Gastrocnemius medialis (tissue), 4 donors: Measurements from ENCODE around the gene AK1. TPM values are rescaled to one million over a fixed set of nuclear protein-coding genes. Genes with fewer than 3 reads are reported as not detected.
"Not testable (repeated sequence)": the region's sequence is repeated elsewhere in the genome, so short reads cannot be mapped to it uniquely, and the experiment has no call there.

Source experiments
- ATAC-seq, 2 donors: fragments of 150-250 bp; one replicate each; pipeline ENCODE4 v1.9.1; 2016
- DNase-seq, 2 donors: peaks; one replicate each; pipeline ENCODE4 v3.0.0-alpha.2; 2019
- H3K27ac ChIP-seq, 4 donors: fragments of 200-600 bp; sonication (generic); 1 replicate in 1 of 4; 2 replicates in 3 of 4; pipeline ENCODE4 v1.5.1; 2016 to 2018; ENCODE audit warnings: mild to moderate bottlenecking in 2 of 4, moderate library complexity in 1 of 4
- H3K27me3 ChIP-seq, 3 donors: fragments of 200-600 bp; sonication (generic) in 2 of 3; 1 replicate in 1 of 3; 2 replicates in 2 of 3; pipeline versions ENCODE4 v1.5.1 to v1.6.0; 2016 to 2019; ENCODE audit warnings: mild to moderate bottlenecking in 1 of 3, moderate library complexity in 1 of 3
- H3K36me3 ChIP-seq, 2 donors: fragments of 200-600 bp; sonication (generic) in 1 of 2; one replicate each; pipeline ENCODE4 v1.5.1; 2017 to 2018
- H3K4me1 ChIP-seq, 2 donors: fragments of 200-600 bp; sonication (generic) in 1 of 2; one replicate each; pipeline ENCODE4 v1.5.1; 2016 to 2017; ENCODE audit warnings: mild to moderate bottlenecking in 2 of 2
- H3K4me3 ChIP-seq, 4 donors: fragments of 200-600 bp; sonication (generic) in 3 of 4; 1 replicate in 1 of 4; 2 replicates in 3 of 4; pipeline ENCODE4 v1.5.1; 2016 to 2019; ENCODE audit warnings: mild to moderate bottlenecking in 2 of 4
- H3K9me3 ChIP-seq, 3 donors: fragments of 200-600 bp; sonication (generic) in 2 of 3; 1 replicate in 1 of 3; 2 replicates in 2 of 3; pipeline ENCODE4 v1.5.1; 2016 to 2019
- CTCF ChIP-seq, 5 experiments: fragments of 450-650 bp in 3 of 5; fragments of 200-600 bp in 2 of 5; sonication (generic) in 2 of 5; IDR thresholded peaks in 4 of 5; conservative IDR thresholded peaks in 1 of 5; 1 replicate in 4 of 5; 2 replicates in 1 of 5; pipeline ENCODE4 v1.5.1; 2016 to 2019; ENCODE audit warnings: antibody characterized with exemption in 5 of 5, mild to moderate bottlenecking in 3 of 5, moderate library complexity in 3 of 5
- POLR2A ChIP-seq, 2 donors: fragments of 450-650 bp; IDR thresholded peaks; one replicate each; pipeline ENCODE4 v1.6.1; 2017; ENCODE audit warnings: antibody characterized with exemption in 2 of 2, mild to moderate bottlenecking in 2 of 2, moderate library complexity in 2 of 2
- in situ Hi-C, 4 donors: fragments of 200-750 bp; cut with MboI; loops; one replicate each; pipeline versions ENCODE4 v1.15.0 to v1.8.0; 2017; ENCODE audit warnings: low sequenced_read_pairs in 4 of 4
- intact Hi-C: fragments of 100-400 bp; cut with DNase I; formaldehyde crosslinking; loops from one replicate; pipeline ENCODE4 v1.15.1; 2023; ENCODE audit warnings: low total_unique reads
- total RNA-seq, 4 donors: library from RNA; depleted of rRNA; stranded (reverse); fragments of >200 nt; gene quantifications; one replicate each; pipeline versions ENCODE4 v1.1.0 to v1.2.3, GENCODE V29; 2016

Gene AK1
- total RNA-seq, 4 donors from 2014 or later, result 240 to 489 (median 359) TPM

GRCh38 chr9:127873223-127873691 is 4.2 kb downstream of the AK1 start:
- no peak for TF ChIP-seq CTCF (IDR thresholded peaks at IDR 0.05 in 4 of 5, conservative IDR thresholded peaks at IDR 0.05 in 1 of 5)
- no peak for TF ChIP-seq POLR2A (IDR thresholded peaks at IDR 0.05)
- Histone ChIP-seq H3K4me1 (peaks cover 48 to 50% of the 10 kb centered on the region in 2 donors), H3K4me3 (peak overlapping the region in 1 of 4 donors; percentile 18), H3K27me3 (no peaks in the 10 kb centered on the region), H3K27ac (peak overlapping the region; percentile 86 to 96 (median 91)), H3K36me3 (peaks cover 0 to 43% of the 10 kb centered on the region in 2 donors), H3K9me3 (no peaks in the 10 kb centered on the region)
- intact Hi-C loops, result no loop called here
- ATAC-seq (no peak), DNase-seq (no peak)
- in situ Hi-C loops, result loop anchor here in 1 of 4 donors (5.0 kb wide), 1 partner anchor 136 kb away; the partner anchor contains the start of gene TOR2A

- no peak overlapping the region for H3K4me3 ChIP-seq
- TF ChIP-seq CTCF (IDR thresholded peaks at IDR 0.05 in 4 of 5, conservative IDR thresholded peaks at IDR 0.05 in 1 of 5) (no peak), POLR2A (IDR thresholded peaks at IDR 0.05) (no peak)
- H3K9me3 ChIP-seq, result no peaks in the 10 kb centered on the region
- no peak for DNase-seq
- ATAC-seq, result no peak
- H3K27ac ChIP-seq, result peak overlapping the region; percentile 86 to 96 (median 91)
- intact Hi-C loops, result no loop called here
- peaks cover 43 to 47% of the 10 kb centered on the region in 2 donors for H3K4me1 ChIP-seq
- peaks cover 0 to 49% of the 10 kb centered on the region in 2 donors for H3K36me3 ChIP-seq
- in situ Hi-C loops, result loop anchor here in 1 of 4 donors (5.0 kb wide), 1 partner anchor 135 kb away; the partner anchor contains the start of gene TOR2A
- H3K27me3 ChIP-seq, result no peaks in the 10 kb centered on the region
Observed at GRCh38 chr9:127872369-127873222, 4.9 kb downstream of the AK1 start.

- Histone ChIP-seq H3K27ac (peak overlapping the region in 1 of 4 donors; percentile 91), H3K4me3 (no peak overlapping the region), H3K36me3 (peaks cover 0 to 52% of the 10 kb centered on the region in 2 donors), H3K4me1 (peaks cover 35 to 42% of the 10 kb centered on the region in 2 donors), H3K27me3 (no peaks in the 10 kb centered on the region), H3K9me3 (no peaks in the 10 kb centered on the region)
- DNase-seq (no peak), ATAC-seq (no peak)
- in situ Hi-C loops, result loop anchor here in 1 of 4 donors (5.0 kb wide), 1 partner anchor 134 kb away; the partner anchor contains the start of gene TOR2A
- intact Hi-C loops, result loop anchor here (2.0 kb wide), 1 partner anchor 137 kb away; the partner anchor contains the start of gene TOR2A
- TF ChIP-seq POLR2A (IDR thresholded peaks at IDR 0.05), result no peak
Observed at GRCh38 chr9:127871531-127871930, 5.9 kb downstream of the AK1 start.

GRCh38 chr9:127870887-127871286 is 6.6 kb downstream of the AK1 start:
- Histone ChIP-seq H3K27ac (no peak overlapping the region), H3K36me3 (peaks cover 0 to 52% of the 10 kb centered on the region in 2 donors), H3K4me1 (peaks cover 29 to 36% of the 10 kb centered on the region in 2 donors), H3K27me3 (no peaks in the 10 kb centered on the region), H3K9me3 (no peaks in the 10 kb centered on the region), H3K4me3 (no peak overlapping the region)
- DNase-seq, result no peak
- in situ Hi-C loops, result loop anchor here in 1 of 4 donors (5.0 kb wide), 1 partner anchor 134 kb away; the partner anchor contains the start of gene TOR2A
- intact Hi-C loops, result loop anchor here (2.0 kb wide), 1 partner anchor 136 kb away; the partner anchor contains the start of gene TOR2A
- TF ChIP-seq POLR2A (IDR thresholded peaks at IDR 0.05) (no peak), CTCF (IDR thresholded peaks at IDR 0.05 in 4 of 5, conservative IDR thresholded peaks at IDR 0.05 in 1 of 5) (no peak)
- no peak for ATAC-seq

- intact Hi-C loops, result loop anchor here (2.0 kb wide), 1 partner anchor 135 kb away; the partner anchor contains the start of gene TOR2A
Observed at GRCh38 chr9:127870153-127870491, 7.4 kb downstream of the AK1 start.

More at GRCh38 chr9:127870153-127870491, 7.4 kb downstream of the AK1 start:
- Histone ChIP-seq H3K36me3 (peaks cover 0 to 52% of the 10 kb centered on the region in 2 donors), H3K27ac (peak overlapping the region in 2 of 4 donors; percentile 34 to 77), H3K4me1 (peaks cover 21 to 29% of the 10 kb centered on the region in 2 donors)
- DNase-seq, H3K4me3 ChIP-seq, H3K27me3 ChIP-seq, ATAC-seq, H3K9me3 ChIP-seq: not testable (repeated sequence)
- in situ Hi-C loops, result loop anchor here in 1 of 4 donors (5.0 kb wide), 1 partner anchor 133 kb away; the partner anchor contains the start of gene TOR2A
- TF ChIP-seq CTCF (IDR thresholded peaks at IDR 0.05 in 4 of 5, conservative IDR thresholded peaks at IDR 0.05 in 1 of 5), result peak in 2 of 5 experiments; percentile 11 to 28
